Stimulated activated naive CD8-positive, alpha-beta T cell treated with anti-CD3 and anti-CD28 coated beads, Interleukin-15, amount 100 ng/mL, for 72 hours (primary cell): Measurements from ENCODE around the gene SETDB2.
"Not testable (repeated sequence)": the region's sequence is repeated elsewhere in the genome, so short reads cannot be mapped to it uniquely, and the experiment has no call there.

Experiments used
- ATAC-seq: fragments of 150-1000 bp; cut with Tn5 transposase; 2 replicates; pipeline ENCODE4 v1.10.0; 2021; ENCODE audit warnings: mild to moderate bottlenecking, moderate library complexity
- DNase-seq, 2 donors: peaks; one replicate each; pipeline ENCODE4 v3.0.0; 2021 to 2022
- H3K27ac Mint-ChIP-seq, 2 donors: one replicate each; pipeline ENCODE4 v1.8.0; 2022; ENCODE audit warnings: mild to moderate bottlenecking in 2 of 2, mixed read lengths in 2 of 2, moderate library complexity in 2 of 2
- H3K27me3 Mint-ChIP-seq: one replicate; pipeline ENCODE4 v1.8.0; 2022; ENCODE audit warnings: mixed read lengths
- H3K4me1 Mint-ChIP-seq: one replicate; pipeline ENCODE4 v1.8.0; 2022; ENCODE audit warnings: mild to moderate bottlenecking, mixed read lengths
- H3K4me3 Mint-ChIP-seq, 2 donors: one replicate each; pipeline ENCODE4 v1.8.0; 2022; ENCODE audit warnings: mild to moderate bottlenecking in 2 of 2, mixed read lengths in 2 of 2, moderate library complexity in 1 of 2
- H3K9me3 Mint-ChIP-seq, 2 donors: one replicate each; pipeline ENCODE4 v1.8.0; 2022; ENCODE audit warnings: mixed read lengths in 2 of 2

SETDB2 gene

GRCh38 chr13:49494645-49495044 lies 50.6 kb downstream of the SETDB2 start:
- DNase-seq = no peak

GRCh38 chr13:49495783-49496762 lies 52.0 kb downstream of the SETDB2 start, which contains the start of gene PHF11:
Gene PHF11 (plus strand): TSS chr13:49495953. CDS start chr13:49496002, 49 bp downstream.
- H3K9me3 Mint-ChIP-seq = no peaks in the 10 kb centered on the region
- H3K27ac Mint-ChIP-seq = peak within 1 kb of the TSS; percentile 99 to 100
- peaks cover 52% of the 10 kb centered on the region for H3K4me1 Mint-ChIP-seq
- H3K4me3 Mint-ChIP-seq = peak within 1 kb of the TSS; percentile 95 to 97
- peak; percentile 84 to 91 for DNase-seq
- H3K27me3 Mint-ChIP-seq = no peaks in the 10 kb centered on the region
- ATAC-seq = peak; percentile 90

More at GRCh38 chr13:49494645-49495044, 50.6 kb downstream of the SETDB2 start:
- no peak for ATAC-seq
- Mint-ChIP-seq H3K27me3 (no peaks in the 10 kb centered on the region), H3K9me3 (no peaks in the 10 kb centered on the region), H3K27ac (peak overlapping the region; percentile 99 to 100), H3K4me3 (peak overlapping the region; percentile 95 to 97), H3K4me1 (peaks cover 42% of the 10 kb centered on the region)

DNA sequence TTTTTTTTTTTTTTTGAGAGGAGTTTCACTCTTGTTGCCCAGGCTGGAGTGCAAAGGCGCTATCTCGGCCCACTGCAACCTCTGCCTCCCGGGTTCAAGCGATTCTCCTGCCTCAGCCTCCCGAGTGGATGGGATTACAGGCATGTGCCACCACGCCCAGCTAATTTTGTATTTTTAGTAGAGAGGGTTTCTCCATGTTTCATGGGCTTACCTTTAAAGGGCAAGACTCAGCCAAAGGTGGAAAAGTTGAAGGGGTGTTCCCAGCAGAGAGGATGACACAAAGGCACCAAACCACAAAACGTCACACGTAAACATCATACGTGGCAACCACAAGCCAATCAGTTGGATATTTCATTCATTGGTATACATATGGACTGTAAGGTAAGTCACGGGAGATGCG lies 52.8 kb downstream of the SETDB2 start:
- Mint-ChIP-seq H3K27ac (peak overlapping the region; percentile 94 to 97), H3K4me3 (peak overlapping the region; percentile 89 to 91), H3K4me1 (peaks cover 52% of the 10 kb centered on the region)
- H3K27me3 Mint-ChIP-seq, H3K9me3 Mint-ChIP-seq: not testable (repeated sequence)
- DNase-seq = peak; percentile 28 to 57
- ATAC-seq = peak; percentile 40

DNA sequence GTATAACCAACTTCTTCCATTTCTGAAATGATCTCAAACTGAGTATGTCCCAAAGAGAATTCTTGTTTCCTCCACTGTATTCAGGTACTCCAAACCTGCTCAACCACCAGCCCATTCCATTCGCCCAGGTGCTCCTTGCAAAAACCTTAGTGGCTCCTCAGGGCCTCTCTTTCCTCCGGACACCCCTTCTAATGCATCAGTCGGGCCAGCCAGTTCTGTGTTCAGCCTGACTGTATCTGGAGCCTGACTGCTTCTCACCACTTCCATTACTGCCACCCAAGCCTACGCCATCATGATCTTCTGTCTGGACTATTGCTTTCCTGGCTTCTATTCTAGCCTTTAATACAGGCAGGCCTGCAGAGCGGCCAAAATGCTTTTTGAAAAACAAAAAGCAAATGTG lies 53.2 kb downstream of the SETDB2 start:
- peaks cover 52% of the 10 kb centered on the region for H3K4me1 Mint-ChIP-seq
- H3K27ac Mint-ChIP-seq = peak overlapping the region; percentile 24 to 49
- H3K27me3 Mint-ChIP-seq = no peaks in the 10 kb centered on the region
- H3K4me3 Mint-ChIP-seq = peak overlapping the region; percentile 89 to 91
- no peaks in the 10 kb centered on the region for H3K9me3 Mint-ChIP-seq
- ATAC-seq = no peak
- no peak for DNase-seq

DNA sequence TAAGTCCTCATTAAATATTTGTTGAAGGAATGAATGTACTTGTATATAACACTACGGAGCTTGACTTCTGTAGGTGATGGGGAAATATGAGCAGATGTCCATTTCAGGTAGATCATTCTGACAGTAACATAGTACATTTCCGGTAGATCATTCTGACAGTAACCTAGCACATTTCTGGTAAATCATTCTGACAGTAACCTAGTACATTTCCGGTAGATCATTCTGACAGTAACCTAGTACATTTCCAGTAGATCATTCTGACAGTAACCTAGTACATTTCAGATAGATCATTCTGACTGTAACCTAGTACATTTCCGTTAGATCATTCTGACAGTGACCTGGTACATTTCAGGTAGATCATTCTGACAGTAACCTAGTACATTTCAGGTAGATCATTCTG lies 54.1 kb downstream of the SETDB2 start:
- H3K9me3 Mint-ChIP-seq = no peaks in the 10 kb centered on the region
- ATAC-seq = no peak
- H3K27ac Mint-ChIP-seq = peak overlapping the region in 1 of 2 donors; percentile 26
- no peak for DNase-seq
- no peaks in the 10 kb centered on the region for H3K27me3 Mint-ChIP-seq
- H3K4me3 Mint-ChIP-seq = peak overlapping the region in 1 of 2 donors; percentile 36
- H3K4me1 Mint-ChIP-seq = peaks cover 52% of the 10 kb centered on the region

DNA sequence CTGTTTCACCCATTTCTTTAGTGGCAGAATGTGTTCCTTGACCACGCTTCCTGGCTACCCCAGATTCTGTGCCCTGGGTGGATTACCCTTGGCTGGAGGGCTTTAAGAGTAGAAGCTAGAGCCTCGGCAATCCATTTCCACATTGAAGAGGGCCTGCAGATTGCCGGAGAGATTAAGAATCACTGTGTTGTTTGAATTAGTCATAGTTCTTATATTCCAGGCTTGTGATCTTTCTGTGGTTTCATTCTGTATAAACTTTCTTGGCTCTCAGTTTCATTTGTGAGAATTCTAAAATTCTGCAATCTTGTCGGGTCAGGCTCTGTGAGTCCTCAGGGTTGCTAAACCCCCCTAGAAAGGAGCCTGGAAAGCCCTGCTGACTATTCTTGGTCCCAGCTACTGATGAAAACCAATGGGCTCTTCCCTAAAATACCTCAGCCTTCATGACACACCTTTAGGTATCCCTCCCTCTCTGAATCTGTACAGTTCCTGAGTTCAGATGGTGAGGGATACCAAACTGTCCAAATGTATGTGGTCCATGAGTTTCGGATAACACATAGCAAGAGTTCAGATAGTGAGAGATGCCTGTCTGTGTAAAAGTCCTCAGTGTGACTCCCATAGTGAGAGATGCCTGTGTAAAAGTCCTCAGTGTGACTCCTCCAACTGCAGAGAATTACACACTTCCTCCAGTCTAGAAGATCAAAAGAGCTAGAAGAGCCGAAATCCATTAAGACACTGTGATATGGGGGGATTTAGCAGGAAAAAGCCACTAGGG lies 56.0 kb downstream of the SETDB2 start:
- Mint-ChIP-seq H3K27me3 (no peaks in the 10 kb centered on the region), H3K4me3 (no peak overlapping the region), H3K9me3 (no peaks in the 10 kb centered on the region), H3K4me1 (peaks cover 43% of the 10 kb centered on the region), H3K27ac (no peak overlapping the region)
- ATAC-seq (no peak), DNase-seq (no peak)

DNA sequence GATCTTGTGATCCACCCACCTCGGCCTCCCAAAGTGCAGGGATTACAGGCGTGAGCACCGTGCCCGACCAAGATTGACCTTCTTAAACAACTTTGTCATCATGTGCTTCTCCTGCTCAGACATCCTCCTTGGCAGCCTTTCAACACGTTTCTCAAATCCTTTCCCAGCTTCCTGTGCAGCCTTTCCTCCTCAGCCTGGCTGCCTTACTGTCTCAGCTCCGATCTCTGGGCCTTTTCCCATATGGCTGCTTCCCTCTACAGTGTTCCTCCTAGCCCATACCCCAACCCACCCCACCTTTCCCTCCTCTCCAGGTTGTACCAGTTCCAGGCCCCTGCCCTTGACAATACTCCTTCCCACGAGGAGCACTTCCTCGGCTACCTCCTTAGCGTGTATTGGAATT lies 58.9 kb downstream of the SETDB2 start:
- ATAC-seq (no peak), DNase-seq (no peak)
- H3K4me3 Mint-ChIP-seq = no peak overlapping the region
- no peaks in the 10 kb centered on the region for H3K27me3 Mint-ChIP-seq
- peaks cover 25% of the 10 kb centered on the region for H3K4me1 Mint-ChIP-seq
- no peak overlapping the region for H3K27ac Mint-ChIP-seq
- H3K9me3 Mint-ChIP-seq = no peaks in the 10 kb centered on the region

GRCh38 chr13:49503951-49504350 lies 59.9 kb downstream of the SETDB2 start:
- H3K4me1 Mint-ChIP-seq = peaks cover 17% of the 10 kb centered on the region
- H3K9me3 Mint-ChIP-seq = no peaks in the 10 kb centered on the region
- no peak overlapping the region for H3K4me3 Mint-ChIP-seq
- no peak overlapping the region for H3K27ac Mint-ChIP-seq
- DNase-seq = no peak
- ATAC-seq = no peak
- H3K27me3 Mint-ChIP-seq = no peaks in the 10 kb centered on the region

- H3K27me3 Mint-ChIP-seq = no peaks in the 10 kb centered on the region
- H3K27ac Mint-ChIP-seq = no peak overlapping the region
- no peak overlapping the region for H3K4me3 Mint-ChIP-seq
- ATAC-seq = no peak
- peaks cover 10% of the 10 kb centered on the region for H3K4me1 Mint-ChIP-seq
- H3K9me3 Mint-ChIP-seq = peaks cover 0 to 7% of the 10 kb centered on the region in 2 donors
- DNase-seq = no peak
These were observed 68.5 kb downstream of the SETDB2 start for GRCh38 chr13:49512578-49512977.

DNA sequence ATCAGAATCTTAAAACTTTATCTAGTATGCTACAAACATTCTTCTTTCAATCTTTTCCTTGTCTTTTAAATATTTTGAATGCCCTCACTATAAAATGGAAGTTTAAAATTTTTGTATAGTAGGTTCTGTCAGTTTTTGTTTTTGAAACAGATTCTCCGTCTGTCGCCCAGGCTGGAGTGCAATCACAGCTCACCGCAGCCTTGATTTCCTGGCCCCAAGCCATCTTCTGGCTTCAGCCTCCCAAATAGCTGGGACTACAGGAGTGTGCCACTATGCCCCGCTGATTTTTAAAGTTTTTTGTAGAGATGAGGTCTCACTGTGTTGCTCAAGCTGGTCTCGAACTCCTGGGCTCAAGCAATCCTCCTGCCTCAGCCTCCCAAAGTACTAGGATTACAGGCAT lies 72.4 kb downstream of the SETDB2 start:
- no peak for ATAC-seq
- H3K27me3 Mint-ChIP-seq = no peaks in the 10 kb centered on the region
- no peak overlapping the region for H3K4me3 Mint-ChIP-seq
- H3K4me1 Mint-ChIP-seq = peaks cover 5% of the 10 kb centered on the region
- no peak for DNase-seq
- H3K9me3 Mint-ChIP-seq = no peaks in the 10 kb centered on the region
- no peak overlapping the region for H3K27ac Mint-ChIP-seq

DNA sequence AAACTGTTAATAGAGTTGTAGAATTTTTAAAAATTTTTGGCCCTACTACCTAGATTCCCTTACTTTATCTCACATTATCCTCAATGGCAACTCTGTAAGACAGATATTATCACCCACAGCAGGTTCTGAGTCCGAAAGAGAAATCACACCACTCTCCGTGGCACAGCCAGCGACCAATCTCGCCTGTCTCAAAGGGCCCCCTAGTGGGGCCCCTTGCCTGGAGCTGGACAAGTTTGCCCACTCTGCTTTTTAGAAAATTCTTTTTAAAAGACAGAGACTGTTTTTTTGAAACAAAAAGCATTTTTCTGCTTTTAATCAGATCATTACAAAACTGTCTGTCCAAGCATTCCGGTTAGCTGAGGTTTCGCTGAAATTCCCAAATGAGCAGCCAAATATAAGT lies 73.4 kb downstream of the SETDB2 start:
- no peak overlapping the region for H3K27ac Mint-ChIP-seq
- DNase-seq (no peak), ATAC-seq (no peak)
- no peaks in the 10 kb centered on the region for H3K9me3 Mint-ChIP-seq
- no peaks in the 10 kb centered on the region for H3K27me3 Mint-ChIP-seq
- no peak overlapping the region for H3K4me3 Mint-ChIP-seq
- peaks cover 5% of the 10 kb centered on the region for H3K4me1 Mint-ChIP-seq

DNA sequence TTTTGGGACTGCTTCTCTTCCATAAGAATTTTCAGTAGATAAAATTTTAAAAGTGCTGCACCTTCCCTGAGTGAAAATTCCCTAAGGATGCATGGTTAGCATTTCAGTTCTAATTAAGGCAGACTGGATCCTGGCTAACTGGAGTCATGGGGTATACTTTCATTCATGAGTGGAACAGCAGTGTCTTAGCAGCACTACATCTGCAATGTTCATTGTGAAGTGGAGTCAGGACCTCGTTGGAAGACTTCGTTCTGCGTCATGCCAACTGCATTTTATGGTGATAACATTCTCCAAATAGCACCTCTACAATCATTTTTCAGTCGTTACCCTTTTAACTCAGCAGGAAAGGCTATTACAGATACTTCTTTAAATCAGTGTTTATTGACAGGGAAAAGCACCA lies 77.2 kb downstream of the SETDB2 start:
- H3K9me3 Mint-ChIP-seq = no peaks in the 10 kb centered on the region
- no peak overlapping the region for H3K4me3 Mint-ChIP-seq
- DNase-seq (no peak), ATAC-seq (no peak)
- H3K4me1 Mint-ChIP-seq = no peaks in the 10 kb centered on the region
- no peak overlapping the region for H3K27ac Mint-ChIP-seq
- no peaks in the 10 kb centered on the region for H3K27me3 Mint-ChIP-seq

- Mint-ChIP-seq H3K4me3 (no peak overlapping the region), H3K9me3 (no peaks in the 10 kb centered on the region), H3K27ac (no peak overlapping the region), H3K4me1 (no peaks in the 10 kb centered on the region), H3K27me3 (no peaks in the 10 kb centered on the region)
- peak; percentile 82 for ATAC-seq
- DNase-seq = no peak
These were observed 80.8 kb downstream of the SETDB2 start for GRCh38 chr13:49524740-49525501.

DNA sequence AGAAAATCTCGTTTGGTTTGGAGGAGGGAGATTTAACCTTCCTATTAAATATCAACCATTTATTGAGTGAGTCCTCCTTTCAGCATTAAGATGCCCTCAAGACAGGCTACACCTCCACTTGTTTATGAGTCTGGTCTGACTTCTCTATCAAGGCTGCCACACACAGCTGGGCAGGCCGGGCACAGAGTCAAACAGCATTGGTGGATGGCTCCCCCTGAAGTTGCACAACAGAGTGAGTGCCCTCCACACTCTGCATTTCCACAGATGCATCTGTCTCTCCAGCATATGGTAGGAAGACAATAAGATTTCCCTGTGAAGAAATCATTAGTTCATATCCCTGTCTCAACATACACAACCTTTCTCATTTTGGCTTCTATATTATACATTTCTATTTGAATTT lies 83.0 kb downstream of the SETDB2 start:
- Mint-ChIP-seq H3K27me3 (no peaks in the 10 kb centered on the region), H3K9me3 (no peaks in the 10 kb centered on the region), H3K4me1 (no peaks in the 10 kb centered on the region), H3K27ac (no peak overlapping the region), H3K4me3 (no peak overlapping the region)
- no peak for ATAC-seq
- no peak for DNase-seq

- Mint-ChIP-seq H3K4me1 (no peaks in the 10 kb centered on the region), H3K4me3 (no peak overlapping the region), H3K27ac (peak overlapping the region in 1 of 2 donors; percentile 46), H3K27me3 (no peaks in the 10 kb centered on the region), H3K9me3 (no peaks in the 10 kb centered on the region)
- ATAC-seq = no peak
- no peak for DNase-seq
These were observed 84.1 kb downstream of the SETDB2 start for GRCh38 chr13:49528161-49528560.
